ENCODE measurements around the gene TSKS.
A peak's percentile ranks its signal among the peaks of the same experiment; 100 is the strongest.

TSKS gene

GRCh38 chr19:49763230-49763629, at the start of gene TSKS:
Gene TSKS, minus strand, starts transcription at chr19:49763306. Its CDS starts 59 bp downstream, at chr19:49763247.
- no peak for DNase-seq (ENCODE audit: low read depth, low spot score)

- no peak for DNase-seq (ENCODE audit: low read depth, low spot score)
Measured at GRCh38 chr19:49812452-49812996, 49.4 kb upstream of the TSKS start.

- no peak for DNase-seq (ENCODE audit: low read depth, low spot score)
Measured at GRCh38 chr19:49811328-49811727, 48.2 kb upstream of the TSKS start.

GRCh38 chr19:49809941-49810389, 46.9 kb upstream of the TSKS start:
- no peak for DNase-seq (ENCODE audit: low read depth, low spot score)

- DNase-seq (ENCODE audit: low read depth, low spot score) = no peak
Measured at GRCh38 chr19:49809160-49809940, 46.2 kb upstream of the TSKS start.

GRCh38 chr19:49808711-49809159, 45.6 kb upstream of the TSKS start:
- no peak for DNase-seq (ENCODE audit: low read depth, low spot score)

GRCh38 chr19:49807904-49808675, 45.0 kb upstream of the TSKS start:
- DNase-seq (ENCODE audit: low read depth, low spot score) = no peak

GRCh38 chr19:49807058-49807903, 44.2 kb upstream of the TSKS start:
- no peak for DNase-seq (ENCODE audit: low read depth, low spot score)

GRCh38 chr19:49806620-49806959, 43.5 kb upstream of the TSKS start:
- DNase-seq (ENCODE audit: low read depth, low spot score) = no peak

GRCh38 chr19:49805822-49806619, 42.9 kb upstream of the TSKS start:
- no peak for DNase-seq (ENCODE audit: low read depth, low spot score)

GRCh38 chr19:49803529-49803856, 40.4 kb upstream of the TSKS start:
- no peak for DNase-seq (ENCODE audit: low read depth, low spot score)

GRCh38 chr19:49802836-49803528, 39.9 kb upstream of the TSKS start:
- DNase-seq (ENCODE audit: low read depth, low spot score) = no peak

- peak; percentile 78 for DNase-seq (ENCODE audit: low read depth, low spot score)
Measured at GRCh38 chr19:49801966-49802661, 39.0 kb upstream of the TSKS start.

- DNase-seq (ENCODE audit: low read depth, low spot score) = no peak
Measured at GRCh38 chr19:49801401-49801888, 38.3 kb upstream of the TSKS start.

GRCh38 chr19:49800771-49801170, 37.7 kb upstream of the TSKS start:
- no peak for DNase-seq (ENCODE audit: low read depth, low spot score)

GRCh38 chr19:49799798-49800376, 36.8 kb upstream of the TSKS start:
- DNase-seq (ENCODE audit: low read depth, low spot score) = no peak

GRCh38 chr19:49799271-49799797, 36.2 kb upstream of the TSKS start:
- no peak for DNase-seq (ENCODE audit: low read depth, low spot score)

- no peak for DNase-seq (ENCODE audit: low read depth, low spot score)
Measured at GRCh38 chr19:49798574-49798973, 35.5 kb upstream of the TSKS start.

GRCh38 chr19:49795615-49796014, 32.5 kb upstream of the TSKS start:
- no peak for DNase-seq (ENCODE audit: low read depth, low spot score)
